ENCODE measurements around the gene EIF4EBP2. TPM values are rescaled to one million over a fixed set of nuclear protein-coding genes. Genes with fewer than 3 reads are reported as not detected.

The EIF4EBP2 gene
- polyA plus RNA-seq, 3 donors: 26.3 to 93.8 (median 73.4) TPM

DNA sequence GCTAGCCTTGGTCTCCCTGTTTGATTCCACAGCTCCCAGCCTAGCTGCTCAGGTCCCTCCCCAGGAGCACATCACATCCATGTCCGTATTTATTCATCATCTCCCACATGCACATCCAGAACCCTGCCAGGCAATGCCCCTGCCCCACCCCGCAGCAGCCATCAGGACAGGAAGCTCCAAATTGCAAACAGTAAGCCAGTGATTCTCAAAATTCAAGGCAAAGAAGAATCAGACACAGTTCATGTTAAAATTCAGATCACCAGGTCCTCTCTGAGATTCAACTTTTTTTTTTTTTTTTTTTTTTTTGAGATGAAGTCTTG is 39.2 kb upstream of the EIF4EBP2 start:
- H3K36me3 ChIP-seq (replicated peaks in 1 of 2; ENCODE audit: control insufficient read depth in 1 of 2, insufficient read depth in 2 of 2, low read length in 2 of 2): no peaks in the 10 kb centered on the region
- H3K27ac ChIP-seq (ENCODE audit: low read depth in 1 of 2, low read length in 2 of 2): no peak overlapping the region
- H3K4me1 Mint-ChIP-seq: peaks cover 36% of the 10 kb centered on the region
- intact Hi-C loops (cut with micrococcal nuclease): loop anchor here (1.0 to 5.0 kb wide), 3 partner anchors 92 to 143 kb away; no protein-coding TSS in a partner anchor
- H4K20me1 ChIP-seq (ENCODE audit: insufficient read depth, low read length): no peaks in the 10 kb centered on the region
- DNase-seq: no peak
- peak overlapping the region; percentile 33 for H3K4me2 ChIP-seq (replicated peaks; ENCODE audit: extremely low read depth, low read length, poor library complexity, severe bottlenecking)
- peak overlapping the region in 1 of 2 donors; percentile 59 for H3K4me3 Mint-ChIP-seq
- TF ChIP-seq, protein P1, sequence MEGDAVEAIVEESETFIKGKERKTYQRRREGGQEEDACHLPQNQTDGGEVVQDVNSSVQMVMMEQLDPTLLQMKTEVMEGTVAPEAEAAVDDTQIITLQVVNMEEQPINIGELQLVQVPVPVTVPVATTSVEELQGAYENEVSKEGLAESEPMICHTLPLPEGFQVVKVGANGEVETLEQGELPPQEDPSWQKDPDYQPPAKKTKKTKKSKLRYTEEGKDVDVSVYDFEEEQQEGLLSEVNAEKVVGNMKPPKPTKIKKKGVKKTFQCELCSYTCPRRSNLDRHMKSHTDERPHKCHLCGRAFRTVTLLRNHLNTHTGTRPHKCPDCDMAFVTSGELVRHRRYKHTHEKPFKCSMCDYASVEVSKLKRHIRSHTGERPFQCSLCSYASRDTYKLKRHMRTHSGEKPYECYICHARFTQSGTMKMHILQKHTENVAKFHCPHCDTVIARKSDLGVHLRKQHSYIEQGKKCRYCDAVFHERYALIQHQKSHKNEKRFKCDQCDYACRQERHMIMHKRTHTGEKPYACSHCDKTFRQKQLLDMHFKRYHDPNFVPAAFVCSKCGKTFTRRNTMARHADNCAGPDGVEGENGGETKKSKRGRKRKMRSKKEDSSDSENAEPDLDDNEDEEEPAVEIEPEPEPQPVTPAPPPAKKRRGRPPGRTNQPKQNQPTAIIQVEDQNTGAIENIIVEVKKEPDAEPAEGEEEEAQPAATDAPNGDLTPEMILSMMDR (IDR thresholded peaks at IDR 0.05): peak; percentile 42
- H3K27me3 Mint-ChIP-seq (ENCODE audit: low read depth in 3 of 3): peaks cover 0 to 2% (median 0%) of the 10 kb centered on the region in 3 donors
- WGBS (ENCODE audit: insufficient coverage): 46% methylated on average over 2 of the region's 2 CpGs
- no peak overlapping the region for H3K9ac ChIP-seq (ENCODE audit: insufficient read depth, low read length, poor library complexity, severe bottlenecking)
- no peaks in the 10 kb centered on the region for H3K9me3 ChIP-seq (replicated peaks in 1 of 2; ENCODE audit: control insufficient read depth in 1 of 2, insufficient read depth in 1 of 2, low read length in 2 of 2)
- peaks cover 3 to 8% of the 10 kb centered on the region in 2 donors for H3K36me3 Mint-ChIP-seq
- H3K79me2 ChIP-seq (ENCODE audit: insufficient read depth, low read length): no peaks in the 10 kb centered on the region
- peaks cover 0 to 3% (median 0%) of the 10 kb centered on the region in 7 donors for H3K9me3 Mint-ChIP-seq
- H2AFZ ChIP-seq (ENCODE audit: insufficient read depth, low read depth, low read length, poor library complexity, severe bottlenecking): no peak overlapping the region
- no peaks in the 10 kb centered on the region for H3K27me3 ChIP-seq (ENCODE audit: control insufficient read depth in 2 of 2, insufficient read depth in 2 of 2, low read length in 2 of 2)
- H3K4me1 ChIP-seq (ENCODE audit: control insufficient read depth in 1 of 2, insufficient read depth in 2 of 2, low read length in 2 of 2): peaks cover 29 to 38% of the 10 kb centered on the region in 2 donors
- H3K27ac Mint-ChIP-seq: peak overlapping the region in 2 of 7 donors; percentile 32 to 73
- H3K4me3 ChIP-seq (replicated peaks in 1 of 3; ENCODE audit: low read depth in 2 of 3, low read length in 3 of 3): peak overlapping the region in 1 of 3 experiments; percentile 2

DNA sequence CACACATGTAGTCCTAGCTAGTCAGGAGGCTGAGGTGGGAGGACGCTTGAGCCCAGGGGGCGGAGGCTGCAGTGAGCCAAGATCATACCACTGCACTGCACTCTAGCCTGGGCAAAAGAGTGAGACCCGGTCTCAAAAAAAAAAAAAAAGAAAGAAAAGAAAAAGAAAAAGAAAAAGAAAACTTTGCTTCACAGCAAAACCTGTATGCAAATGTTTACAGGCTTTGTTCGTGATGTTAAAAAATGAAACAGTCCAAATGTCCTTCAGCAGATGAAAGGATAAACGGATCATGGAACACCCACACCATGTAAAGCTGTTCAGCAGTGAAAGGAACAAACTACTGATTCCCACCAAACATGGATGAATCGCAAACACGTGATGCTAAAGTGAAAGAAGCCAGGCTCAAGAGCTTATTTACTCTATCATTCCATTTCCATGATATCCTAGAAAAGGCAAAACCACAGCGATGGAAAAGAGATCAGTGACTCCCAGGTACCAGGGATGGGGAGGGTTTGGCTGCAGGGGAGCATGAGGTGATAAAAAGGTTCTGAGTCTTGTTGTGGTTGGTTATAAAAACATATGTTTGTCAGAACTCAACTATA is 36.6 kb upstream of the EIF4EBP2 start:
- Histone ChIP-seq H3K4me2 (replicated peaks; ENCODE audit: extremely low read depth, low read length, poor library complexity, severe bottlenecking) (no peak overlapping the region), H3K9me3 (replicated peaks in 1 of 2; ENCODE audit: control insufficient read depth in 1 of 2, insufficient read depth in 1 of 2, low read length in 2 of 2) (no peaks in the 10 kb centered on the region), H3K4me1 (ENCODE audit: control insufficient read depth in 1 of 2, insufficient read depth in 2 of 2, low read length in 2 of 2) (peaks cover 24 to 26% of the 10 kb centered on the region in 2 donors), H2AFZ (ENCODE audit: insufficient read depth, low read depth, low read length, poor library complexity, severe bottlenecking) (no peak overlapping the region), H3K36me3 (replicated peaks in 1 of 2; ENCODE audit: control insufficient read depth in 1 of 2, insufficient read depth in 2 of 2, low read length in 2 of 2) (no peaks in the 10 kb centered on the region), H3K4me3 (replicated peaks in 1 of 3; ENCODE audit: low read depth in 2 of 3, low read length in 3 of 3) (no peak overlapping the region), H3K9ac (ENCODE audit: insufficient read depth, low read length, poor library complexity, severe bottlenecking) (no peak overlapping the region), H3K27ac (ENCODE audit: low read depth in 1 of 2, low read length in 2 of 2) (no peak overlapping the region), H3K27me3 (ENCODE audit: control insufficient read depth in 2 of 2, insufficient read depth in 2 of 2, low read length in 2 of 2) (no peaks in the 10 kb centered on the region), H4K20me1 (ENCODE audit: insufficient read depth, low read length) (no peaks in the 10 kb centered on the region), H3K79me2 (ENCODE audit: insufficient read depth, low read length) (no peaks in the 10 kb centered on the region)
- WGBS (ENCODE audit: insufficient coverage): no CpG with 5 or more reads among the region's 8 CpGs
- peaks cover 23% of the 10 kb centered on the region for H3K4me1 Mint-ChIP-seq
- intact Hi-C loops (cut with micrococcal nuclease): no loop called here
- DNase-seq: no peak
- H3K9me3 Mint-ChIP-seq: peaks cover 0 to 3% (median 0%) of the 10 kb centered on the region in 7 donors
- peaks cover 0 to 5% of the 10 kb centered on the region in 2 donors for H3K36me3 Mint-ChIP-seq
- no peak overlapping the region for H3K4me3 Mint-ChIP-seq
- H3K27me3 Mint-ChIP-seq (ENCODE audit: low read depth in 3 of 3): peaks cover 0 to 2% (median 0%) of the 10 kb centered on the region in 3 donors
- no peak overlapping the region for H3K27ac Mint-ChIP-seq
- TF ChIP-seq, protein P1 (IDR thresholded peaks at IDR 0.05): no peak
